GM18909 (cell line): ENCODE data around the gene HIP1R.
"Not testable (repeated sequence)": the region's sequence is repeated elsewhere in the genome, so short reads cannot be mapped to it uniquely, and the experiment has no call there.

Experiments
- ATAC-seq: cut with Tn5 transposase; IDR thresholded peaks from one replicate; pipeline ENCODE4 v1.9.1; 2021; ENCODE audit warnings: mild to moderate bottlenecking; ENCODE audit not compliant: unreplicated experiment, poor library complexity

The HIP1R gene

GRCh38 chr12:122871851-122872780 lies 36.9 kb downstream of the HIP1R start:
- ATAC-seq, result no peak

DNA sequence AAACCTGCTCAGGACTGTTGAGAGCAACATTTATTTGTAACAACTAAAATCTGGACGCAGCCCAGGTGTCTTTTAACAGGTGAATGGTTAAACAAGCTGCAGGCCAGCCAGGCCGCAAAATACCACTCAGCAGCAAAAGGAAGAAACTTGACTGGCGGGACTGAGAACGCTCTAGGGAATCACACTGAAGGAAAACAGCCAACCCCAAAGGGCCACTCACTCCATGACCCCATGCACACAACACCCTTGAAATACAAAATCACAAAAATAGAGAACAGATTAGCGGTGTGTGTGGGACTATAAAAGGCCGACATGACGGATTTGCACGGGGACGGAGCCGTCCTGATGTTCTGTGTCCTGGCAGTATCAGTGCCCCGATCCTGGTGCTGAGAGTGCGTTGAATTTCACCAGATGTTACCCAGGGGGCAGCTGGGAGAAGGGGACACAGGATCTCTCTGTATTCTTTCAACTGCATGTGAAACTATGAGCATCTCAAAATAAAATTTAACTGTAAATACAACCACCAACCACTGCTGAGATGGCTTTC lies 37.6 kb downstream of the HIP1R start:
- no peak for ATAC-seq

- ATAC-seq, result no peak
These were observed 38.3 kb downstream of the HIP1R start for GRCh38 chr12:122873540-122873939.

GRCh38 chr12:122874081-122874480 lies 38.8 kb downstream of the HIP1R start:
- ATAC-seq, result no peak

DNA sequence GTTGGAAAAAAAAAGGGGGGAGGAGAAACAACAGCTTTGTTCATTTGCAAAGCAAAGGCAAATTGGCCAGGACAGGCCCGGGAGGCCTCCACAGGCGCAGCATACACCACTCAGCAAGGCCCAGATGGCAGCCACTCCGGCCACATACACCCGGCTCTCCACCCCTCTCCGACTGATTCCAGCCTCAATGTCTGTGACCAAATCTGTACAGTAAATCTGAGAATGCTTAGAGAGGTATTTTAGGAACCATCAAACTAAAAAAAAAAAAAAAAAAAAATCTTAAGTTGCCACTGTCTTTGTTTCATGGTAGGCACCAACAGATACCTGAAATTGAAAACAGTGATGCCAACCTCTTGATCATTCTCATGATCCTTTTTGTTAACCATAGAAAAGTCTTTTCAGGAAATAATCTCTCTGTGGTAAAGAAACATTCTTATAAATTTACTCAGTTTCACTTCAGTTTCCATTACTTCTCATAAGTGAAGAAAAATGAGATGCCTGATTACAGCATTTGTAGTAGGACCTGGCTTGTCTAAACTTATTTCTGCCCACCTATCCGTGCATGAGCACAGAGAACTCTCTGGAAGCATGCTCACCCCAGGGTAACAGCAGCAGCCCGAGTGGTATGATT lies 40.4 kb downstream of the HIP1R start:
- ATAC-seq, result peak; percentile 74

DNA sequence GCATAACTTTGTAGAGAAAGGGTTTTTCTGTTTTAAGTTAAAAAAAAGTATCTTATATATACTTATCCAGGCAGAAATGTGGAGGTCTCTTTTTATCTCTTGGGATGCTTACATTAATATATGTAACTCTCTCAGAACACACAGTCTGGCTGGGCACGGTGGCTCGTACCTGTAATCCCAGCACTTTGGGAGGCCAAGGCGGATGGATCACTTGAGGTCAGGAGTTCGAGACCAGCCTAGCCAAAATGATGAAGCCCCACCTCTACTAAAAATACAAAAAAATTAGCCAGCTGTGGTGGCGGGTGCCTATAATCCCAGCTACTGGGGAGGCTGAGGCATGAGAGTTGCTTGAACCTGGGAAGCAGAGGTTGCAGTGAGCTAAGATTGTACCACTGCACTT lies 41.0 kb downstream of the HIP1R start:
- not testable (repeated sequence) for ATAC-seq

DNA sequence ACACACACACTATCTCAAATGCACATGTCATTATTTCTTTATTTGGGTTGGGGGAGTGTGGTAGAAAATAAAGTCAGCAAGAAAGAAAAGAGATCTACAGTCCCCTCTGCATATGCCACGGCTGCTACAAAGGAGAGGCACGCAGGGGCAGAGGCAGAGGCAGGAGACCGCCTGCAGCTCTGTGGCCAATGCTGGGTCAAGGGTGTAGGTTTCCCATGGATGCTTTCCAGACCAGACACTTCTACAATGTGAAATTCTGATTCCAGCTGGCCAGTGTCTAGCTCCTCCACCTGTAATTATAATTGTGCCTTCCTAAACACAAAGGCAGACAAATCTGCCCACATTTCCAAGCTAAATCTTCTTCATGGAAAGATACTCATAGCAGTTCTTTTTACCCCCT lies 41.5 kb downstream of the HIP1R start:
- ATAC-seq, result no peak

- no peak for ATAC-seq
These were observed 43.7 kb downstream of the HIP1R start for GRCh38 chr12:122878780-122879612.

- ATAC-seq, result no peak
These were observed 45.0 kb downstream of the HIP1R start for GRCh38 chr12:122880155-122880667.

- no peak for ATAC-seq
These were observed 45.4 kb downstream of the HIP1R start for GRCh38 chr12:122880668-122881067.

DNA sequence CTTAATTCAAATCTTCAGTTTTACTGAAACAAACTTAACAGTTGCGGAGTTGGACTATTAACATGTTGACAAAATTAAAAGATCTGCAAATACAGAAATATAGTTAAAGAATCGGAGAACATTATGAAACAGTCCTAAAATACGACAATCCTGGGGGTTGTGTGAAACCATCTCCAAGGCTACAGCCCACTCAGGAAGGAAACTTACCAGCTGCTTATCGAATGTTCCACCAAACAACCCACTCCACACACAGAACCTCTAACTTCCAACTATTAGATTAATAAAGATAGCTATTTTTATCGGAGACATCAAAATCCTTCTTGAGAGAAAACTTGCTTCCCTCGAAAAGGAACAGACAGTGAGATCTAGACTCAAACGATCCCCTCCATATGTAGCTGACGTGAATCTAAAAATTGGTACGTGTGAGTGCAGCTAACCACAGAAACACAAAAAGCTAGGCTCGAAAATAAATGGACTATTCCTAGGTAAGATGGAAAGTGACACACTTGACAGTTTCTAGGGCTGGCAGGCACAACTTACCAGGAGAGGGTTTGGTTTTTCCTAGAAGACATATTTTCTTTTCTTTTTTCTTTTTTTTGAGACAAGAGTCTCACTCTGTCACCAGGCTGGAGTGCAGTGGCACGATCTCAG lies 47.8 kb downstream of the HIP1R start:
- ATAC-seq, result no peak

GRCh38 chr12:122884091-122884826 lies 49.0 kb downstream of the HIP1R start:
- ATAC-seq, result no peak

DNA sequence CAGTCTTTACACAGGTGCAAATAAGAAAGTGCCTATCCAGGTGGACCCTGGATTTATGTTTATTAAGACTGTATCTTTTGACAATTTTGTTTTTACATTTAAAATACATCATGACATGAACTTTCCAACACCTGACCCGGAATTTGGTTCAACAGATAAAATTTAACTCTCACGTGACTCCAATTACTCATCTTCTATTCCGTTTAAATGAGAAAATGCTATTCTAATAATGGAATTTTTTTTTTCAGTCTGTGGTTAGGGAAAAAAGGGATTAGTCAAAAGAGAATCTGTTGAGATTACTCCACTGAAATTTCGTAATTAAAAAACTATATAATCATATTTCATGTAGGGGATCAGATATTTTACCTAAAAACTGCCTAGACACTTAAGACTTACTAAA lies 49.6 kb downstream of the HIP1R start:
- ATAC-seq, result no peak

- ATAC-seq, result no peak
These were observed 50.9 kb downstream of the HIP1R start for GRCh38 chr12:122886161-122886560.

DNA sequence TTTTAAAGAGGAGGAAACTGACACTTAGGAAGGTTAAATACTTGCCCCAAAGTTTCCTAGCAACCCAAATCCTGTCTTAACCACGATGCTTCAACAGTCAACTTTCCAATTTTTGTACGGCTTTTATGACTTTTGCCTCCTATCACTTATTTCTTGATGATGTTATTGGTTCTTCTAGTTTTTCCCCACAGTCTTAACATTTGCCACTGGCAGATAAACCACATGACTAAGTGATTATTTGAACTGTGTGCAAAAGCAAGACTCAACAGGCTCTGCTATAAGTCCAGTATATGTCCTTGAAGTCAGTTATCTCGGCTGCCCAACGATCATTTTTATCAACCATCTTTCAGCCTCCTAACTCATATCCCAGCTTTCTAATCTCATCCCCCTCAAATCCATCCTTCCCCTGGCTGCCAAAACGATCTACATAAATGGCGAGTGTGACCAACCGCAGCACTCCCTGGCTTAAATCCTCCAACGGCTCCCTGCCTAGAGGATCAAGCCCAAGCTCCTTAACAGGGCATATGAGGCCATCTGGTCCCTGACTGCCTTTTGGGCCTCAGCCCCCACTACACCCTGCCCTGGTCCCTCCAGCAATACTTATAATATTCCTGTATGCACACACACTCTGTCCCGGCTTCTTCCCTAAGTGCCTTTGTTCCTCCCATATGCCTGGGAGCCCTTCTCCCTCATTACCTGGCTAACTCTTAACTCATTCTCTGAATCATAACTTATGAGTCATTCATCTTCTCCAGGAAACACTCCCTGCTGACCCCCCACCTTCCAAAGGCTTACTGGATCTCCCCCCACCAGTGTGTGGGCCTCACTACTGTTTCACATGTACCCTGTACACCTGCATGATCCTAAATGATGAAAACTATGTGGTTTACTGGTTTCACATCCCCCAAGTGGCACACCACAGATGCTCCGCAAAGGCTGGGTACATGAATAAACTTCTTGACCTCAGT lies 51.9 kb downstream of the HIP1R start:
- peak; percentile 77 for ATAC-seq

DNA sequence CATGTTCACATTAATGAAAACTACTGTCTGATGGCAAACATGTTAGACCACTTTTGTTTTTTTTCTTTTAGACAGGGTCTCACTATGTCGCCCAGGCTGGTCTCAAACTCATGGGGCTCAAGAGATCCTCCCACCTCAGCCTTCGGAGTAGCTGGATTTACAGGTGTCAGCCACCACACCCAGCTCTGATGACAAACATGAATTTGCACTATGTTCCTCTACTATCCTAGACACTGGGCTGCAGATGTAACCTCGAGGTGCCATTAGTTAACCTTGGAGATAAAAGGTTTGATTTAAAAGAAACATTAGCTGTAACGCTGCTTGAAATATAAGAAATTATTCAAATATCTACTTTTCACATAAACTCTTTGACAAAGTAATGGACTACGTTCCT lies 52.6 kb downstream of the HIP1R start:
- ATAC-seq, result peak; percentile 33

DNA sequence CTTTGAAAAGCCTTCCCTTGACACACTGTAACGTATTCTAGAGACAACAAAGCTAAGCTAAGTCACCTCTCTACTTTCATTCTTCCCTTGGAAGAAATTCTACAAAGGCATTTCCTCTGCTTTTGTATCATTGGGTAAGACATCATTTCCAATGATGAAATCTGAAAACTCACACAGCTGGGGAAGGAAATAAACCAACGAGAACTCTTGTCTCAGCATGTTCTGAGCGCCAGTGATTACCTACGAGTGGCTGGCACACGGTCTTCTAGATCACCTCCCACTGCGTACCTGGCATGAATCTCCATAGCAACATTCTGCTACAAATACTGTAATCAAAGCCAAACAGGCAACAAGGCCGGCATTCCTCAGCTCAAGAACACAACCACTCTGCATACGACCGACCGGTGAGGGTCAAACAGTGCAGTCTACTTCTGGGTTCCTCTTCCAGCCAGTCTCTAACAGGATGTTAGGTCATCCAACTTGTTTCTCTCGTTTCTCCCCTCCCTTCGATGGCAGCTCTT lies 53.0 kb downstream of the HIP1R start:
- no peak for ATAC-seq
